Endodermal cell (in vitro differentiated cells): Measurements from ENCODE around the gene NUCB1. TPM values are rescaled to one million over a fixed set of nuclear protein-coding genes. Genes with fewer than 3 reads are reported as not detected.
A peak's percentile ranks its signal among the peaks of the same experiment; 100 is the strongest.

Experiments used
- DNase-seq: peaks from one replicate; pipeline ENCODE4 v3.0.0-alpha.2; 2017
- H3K27ac ChIP-seq: 2 replicates; pipeline ENCODE4 v1.5.1; 2013; ENCODE audit warnings: mild to moderate bottlenecking, low read depth, low read length, moderate library complexity
- H3K27me3 ChIP-seq: 2 replicates; pipeline ENCODE4 v1.6.1; 2013; ENCODE audit warnings: mild to moderate bottlenecking, low read length, moderate library complexity; ENCODE audit not compliant: insufficient read depth, control insufficient read depth, poor library complexity, severe bottlenecking
- H3K36me3 ChIP-seq: 2 replicates; pipeline ENCODE4 v1.7.0; 2013; ENCODE audit warnings: mild to moderate bottlenecking, low read length, moderate library complexity; ENCODE audit not compliant: control insufficient read depth, insufficient read depth
- H3K4me1 ChIP-seq: one replicate; pipeline ENCODE4 v1.7.0; 2013; ENCODE audit warnings: low read length; ENCODE audit not compliant: control insufficient read depth, insufficient read depth
- H3K4me3 ChIP-seq: 2 replicates; pipeline ENCODE4 v1.5.1; 2013; ENCODE audit warnings: mild to moderate bottlenecking, low read length, moderate library complexity
- H3K9ac ChIP-seq: 2 replicates; pipeline ENCODE4 v1.6.1; 2013; ENCODE audit warnings: mild to moderate bottlenecking, low read length, moderate library complexity; ENCODE audit not compliant: poor library complexity, severe bottlenecking; ENCODE audit errors: extremely low read depth
- H3K9me3 ChIP-seq: 2 replicates; pipeline ENCODE4 v1.6.1; 2013; ENCODE audit warnings: mild to moderate bottlenecking, low read length, moderate library complexity; ENCODE audit not compliant: control insufficient read depth
- H3K27ac Mint-ChIP-seq: 2 replicates; pipeline ENCODE4 v1.8.0; 2020; ENCODE audit warnings: mixed read lengths
- H3K27me3 Mint-ChIP-seq: 2 replicates; pipeline ENCODE4 v1.8.0; 2021; ENCODE audit warnings: mild to moderate bottlenecking, mixed read lengths; ENCODE audit not compliant: insufficient read depth
- H3K36me3 Mint-ChIP-seq: 2 replicates; pipeline ENCODE4 v1.8.0; 2020; ENCODE audit warnings: low read depth, mixed read lengths
- H3K4me1 Mint-ChIP-seq: 2 replicates; pipeline ENCODE4 v1.8.0; 2020; ENCODE audit warnings: mixed read lengths
- H3K4me3 Mint-ChIP-seq: 2 replicates; pipeline ENCODE4 v1.8.0; 2020; ENCODE audit warnings: mild to moderate bottlenecking, moderate library complexity, mixed read lengths
- H3K9me3 Mint-ChIP-seq: 2 replicates; pipeline ENCODE4 v1.8.0; 2020; ENCODE audit warnings: mild to moderate bottlenecking, mixed read lengths
- WGBS, 2 experiments: methylation state at CpG; one replicate each; pipeline versions ENCODE4 v1.1.5 to v1.1.7; 2013; ENCODE audit warnings: missing lambda C conversion rate in 2 of 2, mixed read lengths in 1 of 2; ENCODE audit not compliant: insufficient coverage in 1 of 2, insufficient read length in 1 of 2; 5-methylcytosine and 5-hydroxymethylcytosine counted together
- total RNA-seq, 2 donors: library from RNA; stranded (reverse); fragmentation: NEBNext Ultra II Directional in 1 of 2; extraction: Animal tissue kit (Norgen Biotek cat#: 25700) in 1 of 2; gene quantifications; 2 replicates in 1 of 2; 3 replicates in 1 of 2; pipeline ENCODE4 v1.2.1, GENCODE V29; 2021
- TF ChIP-seq, protein P1 (sequence below): fragments of 200-600 bp; sonication (generic); conservative IDR thresholded peaks from 2 replicates; pipeline ENCODE4 v1.5.0; 2021; ENCODE audit warnings: antibody characterized with exemption, mild to moderate bottlenecking

NUCB1 gene
- total RNA-seq, 2 donors from 2014 or later: 177 to 222 TPM

GRCh38 chr19:48954595-48955307, 54.6 kb downstream of the NUCB1 start, which contains the start of gene BAX:
BAX (plus strand) TSS chr19:48954875; CDS start chr19:48954929, 54 bp downstream.
- H3K36me3 ChIP-seq: peaks cover 30% of the 10 kb centered on the region
- peak within 1 kb of the TSS; percentile 91 for H3K9ac ChIP-seq
- DNase-seq: peak; percentile 99
- Mint-ChIP-seq H3K36me3 (peaks cover 36% of the 10 kb centered on the region), H3K4me1 (peaks cover 14% of the 10 kb centered on the region), H3K27ac (peak within 1 kb of the TSS; percentile 92), H3K9me3 (no peaks in the 10 kb centered on the region), H3K4me3 (peak within 1 kb of the TSS; percentile 65), H3K27me3 (peaks cover 7% of the 10 kb centered on the region)
- peak within 1 kb of the TSS; percentile 89 for H3K27ac ChIP-seq
- 0 to 2% methylated on average over 25 to 71 of the region's 71 CpGs for WGBS, 2 experiments
- no peaks in the 10 kb centered on the region for H3K4me1 ChIP-seq
- no peaks in the 10 kb centered on the region for H3K9me3 ChIP-seq
- H3K4me3 ChIP-seq: peak within 1 kb of the TSS; percentile 95
- H3K27me3 ChIP-seq: no peaks in the 10 kb centered on the region
- TF ChIP-seq, protein P1, sequence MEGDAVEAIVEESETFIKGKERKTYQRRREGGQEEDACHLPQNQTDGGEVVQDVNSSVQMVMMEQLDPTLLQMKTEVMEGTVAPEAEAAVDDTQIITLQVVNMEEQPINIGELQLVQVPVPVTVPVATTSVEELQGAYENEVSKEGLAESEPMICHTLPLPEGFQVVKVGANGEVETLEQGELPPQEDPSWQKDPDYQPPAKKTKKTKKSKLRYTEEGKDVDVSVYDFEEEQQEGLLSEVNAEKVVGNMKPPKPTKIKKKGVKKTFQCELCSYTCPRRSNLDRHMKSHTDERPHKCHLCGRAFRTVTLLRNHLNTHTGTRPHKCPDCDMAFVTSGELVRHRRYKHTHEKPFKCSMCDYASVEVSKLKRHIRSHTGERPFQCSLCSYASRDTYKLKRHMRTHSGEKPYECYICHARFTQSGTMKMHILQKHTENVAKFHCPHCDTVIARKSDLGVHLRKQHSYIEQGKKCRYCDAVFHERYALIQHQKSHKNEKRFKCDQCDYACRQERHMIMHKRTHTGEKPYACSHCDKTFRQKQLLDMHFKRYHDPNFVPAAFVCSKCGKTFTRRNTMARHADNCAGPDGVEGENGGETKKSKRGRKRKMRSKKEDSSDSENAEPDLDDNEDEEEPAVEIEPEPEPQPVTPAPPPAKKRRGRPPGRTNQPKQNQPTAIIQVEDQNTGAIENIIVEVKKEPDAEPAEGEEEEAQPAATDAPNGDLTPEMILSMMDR: peak; percentile 37

GRCh38 chr19:48955308-48955958, 55.3 kb downstream of the NUCB1 start:
- Histone ChIP-seq H3K4me3 (peak overlapping the region; percentile 95), H3K27ac (peak overlapping the region; percentile 89), H3K9ac (peak overlapping the region; percentile 91), H3K9me3 (no peaks in the 10 kb centered on the region), H3K4me1 (no peaks in the 10 kb centered on the region), H3K36me3 (peaks cover 30% of the 10 kb centered on the region), H3K27me3 (no peaks in the 10 kb centered on the region)
- 66 to 86% methylated on average over 8 to 16 of the region's 16 CpGs for WGBS, 2 experiments
- peaks cover 7% of the 10 kb centered on the region for H3K27me3 Mint-ChIP-seq
- H3K9me3 Mint-ChIP-seq: no peaks in the 10 kb centered on the region
- H3K36me3 Mint-ChIP-seq: peaks cover 36% of the 10 kb centered on the region
- peak overlapping the region; percentile 65 for H3K4me3 Mint-ChIP-seq
- DNase-seq: no peak
- H3K27ac Mint-ChIP-seq: peak overlapping the region; percentile 81
- H3K4me1 Mint-ChIP-seq: peaks cover 14% of the 10 kb centered on the region
- TF ChIP-seq, protein P1: no peak

DNA sequence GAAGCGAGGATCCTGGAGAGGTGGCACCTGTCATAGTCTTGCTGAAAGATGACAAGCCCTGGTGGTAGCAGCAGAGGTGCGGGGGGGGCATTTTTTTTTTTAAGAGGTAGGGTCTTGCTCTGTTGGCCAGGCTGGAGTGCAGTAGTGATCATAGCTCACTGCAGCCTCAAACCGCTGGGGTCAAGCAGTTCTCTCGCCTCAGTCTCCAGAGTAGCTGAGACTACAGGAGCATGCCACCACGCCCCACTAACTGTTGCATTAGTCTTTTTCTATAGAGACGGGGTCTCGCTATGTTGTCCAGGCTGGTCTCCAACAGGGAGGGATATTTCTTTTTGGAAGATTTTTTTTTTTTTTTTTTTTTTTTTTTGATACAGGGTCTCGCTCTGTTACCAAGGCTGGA, 57.9 kb downstream of the NUCB1 start:
- no peak overlapping the region for H3K27ac ChIP-seq
- H3K4me3 ChIP-seq: no peak overlapping the region
- no peaks in the 10 kb centered on the region for H3K4me1 ChIP-seq
- Mint-ChIP-seq H3K4me1 (peaks cover 19% of the 10 kb centered on the region), H3K27me3 (no peaks in the 10 kb centered on the region), H3K4me3 (no peak overlapping the region), H3K27ac (no peak overlapping the region), H3K36me3 (peaks cover 44% of the 10 kb centered on the region), H3K9me3 (no peaks in the 10 kb centered on the region)
- TF ChIP-seq, protein P1: no peak
- no peaks in the 10 kb centered on the region for H3K9me3 ChIP-seq
- H3K27me3 ChIP-seq: no peaks in the 10 kb centered on the region
- H3K36me3 ChIP-seq: peaks cover 37% of the 10 kb centered on the region
- WGBS, 2 experiments: 97% methylated on average over 6 to 8 of the region's 8 CpGs
- no peak overlapping the region for H3K9ac ChIP-seq
- no peak for DNase-seq
